ENCODE data around the gene FSD1L. TPM values are rescaled to one million over a fixed set of nuclear protein-coding genes. Genes with fewer than 3 reads are reported as not detected.

FSD1L gene
- total and polyA plus RNA-seq, 2 of the 13 experiments (the other 11 are each of a cell fraction or from before 2014, with no cell fraction given) = 4.1 to 5.1 TPM

DNA sequence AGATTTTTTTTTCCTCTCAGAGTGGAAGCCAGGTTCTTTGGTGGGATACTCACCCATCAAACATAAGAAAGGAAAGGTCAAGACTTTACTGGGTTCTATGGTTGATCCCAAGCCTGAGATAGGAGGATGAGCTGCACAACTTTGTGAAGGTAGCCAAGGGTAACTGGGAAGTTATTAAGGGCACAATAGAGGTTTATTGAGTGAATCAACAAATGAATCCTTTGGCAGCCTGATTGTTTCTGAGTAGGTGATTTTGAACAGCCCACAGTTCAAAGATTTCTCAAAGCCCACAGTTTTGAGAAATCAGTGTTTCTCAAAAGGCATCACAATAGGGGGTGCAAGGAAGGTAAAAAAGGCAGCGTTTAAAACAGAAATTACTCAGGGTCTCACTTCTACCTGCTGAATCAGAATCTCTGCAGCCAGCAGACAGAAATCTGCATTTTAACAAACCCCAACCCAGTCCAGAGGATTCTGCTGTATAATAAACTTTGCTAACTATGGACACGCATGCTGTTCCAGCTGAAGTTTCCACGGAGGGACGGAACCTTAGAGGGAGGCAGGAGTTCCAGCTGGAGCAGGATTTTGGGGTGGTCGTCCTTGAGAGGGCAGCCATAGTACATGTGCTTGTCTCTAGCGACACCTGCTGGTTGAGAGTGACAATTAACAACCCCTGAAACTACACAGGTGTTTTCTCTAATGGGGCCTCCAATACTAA lies 32.7 kb upstream of the FSD1L start (continued):
- TF ChIP-seq, protein P1, sequence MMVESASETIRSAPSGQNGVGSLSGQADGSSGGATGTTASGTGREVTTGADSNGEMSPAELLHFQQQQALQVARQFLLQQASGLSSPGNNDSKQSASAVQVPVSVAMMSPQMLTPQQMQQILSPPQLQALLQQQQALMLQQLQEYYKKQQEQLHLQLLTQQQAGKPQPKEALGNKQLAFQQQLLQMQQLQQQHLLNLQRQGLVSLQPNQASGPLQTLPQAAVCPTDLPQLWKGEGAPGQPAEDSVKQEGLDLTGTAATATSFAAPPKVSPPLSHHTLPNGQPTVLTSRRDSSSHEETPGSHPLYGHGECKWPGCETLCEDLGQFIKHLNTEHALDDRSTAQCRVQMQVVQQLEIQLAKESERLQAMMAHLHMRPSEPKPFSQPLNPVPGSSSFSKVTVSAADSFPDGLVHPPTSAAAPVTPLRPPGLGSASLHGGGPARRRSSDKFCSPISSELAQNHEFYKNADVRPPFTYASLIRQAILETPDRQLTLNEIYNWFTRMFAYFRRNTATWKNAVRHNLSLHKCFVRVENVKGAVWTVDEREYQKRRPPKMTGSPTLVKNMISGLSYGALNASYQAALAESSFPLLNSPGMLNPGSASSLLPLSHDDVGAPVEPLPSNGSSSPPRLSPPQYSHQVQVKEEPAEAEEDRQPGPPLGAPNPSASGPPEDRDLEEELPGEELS (CRISPR knock-in tag; IDR thresholded peaks at IDR 0.05) = 0 out of 2 replicates have a peak, but pooled peaks have one; percentile 19
- TF ChIP-seq STAG1 (CRISPR knock-in tag; IDR thresholded peaks at IDR 0.05) = peak; percentile 98
- TF ChIP-seq, protein P2, sequence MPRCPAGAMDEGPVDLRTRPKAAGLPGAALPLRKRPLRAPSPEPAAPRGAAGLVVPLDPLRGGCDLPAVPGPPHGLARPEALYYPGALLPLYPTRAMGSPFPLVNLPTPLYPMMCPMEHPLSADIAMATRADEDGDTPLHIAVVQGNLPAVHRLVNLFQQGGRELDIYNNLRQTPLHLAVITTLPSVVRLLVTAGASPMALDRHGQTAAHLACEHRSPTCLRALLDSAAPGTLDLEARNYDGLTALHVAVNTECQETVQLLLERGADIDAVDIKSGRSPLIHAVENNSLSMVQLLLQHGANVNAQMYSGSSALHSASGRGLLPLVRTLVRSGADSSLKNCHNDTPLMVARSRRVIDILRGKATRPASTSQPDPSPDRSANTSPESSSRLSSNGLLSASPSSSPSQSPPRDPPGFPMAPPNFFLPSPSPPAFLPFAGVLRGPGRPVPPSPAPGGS (CRISPR knock-in tag; IDR thresholded peaks at IDR 0.05) = no peak
- TF ChIP-seq ZNF800 (CRISPR knock-in tag; IDR thresholded peaks at IDR 0.05) = 0 out of 2 replicates have a peak, but pooled peaks have one; percentile 36
- TF ChIP-seq ERF (CRISPR knock-in tag; IDR thresholded peaks at IDR 0.05) = 0 out of 2 replicates have a peak, but pooled peaks have one; percentile 29
- peak; percentile 25; the same call in 1 of the 2 replicates for TF ChIP-seq MED1 (CRISPR knock-in tag; IDR thresholded peaks at IDR 0.05)
- TF ChIP-seq ZSCAN9 (CRISPR knock-in tag; IDR thresholded peaks at IDR 0.05; ENCODE audit: borderline replicate concordance) = peak; percentile 47; the same call in 1 of the 2 replicates
- TF ChIP-seq ZNF512 (CRISPR knock-in tag; IDR thresholded peaks at IDR 0.05) = no peak
- TF ChIP-seq, protein P3, sequence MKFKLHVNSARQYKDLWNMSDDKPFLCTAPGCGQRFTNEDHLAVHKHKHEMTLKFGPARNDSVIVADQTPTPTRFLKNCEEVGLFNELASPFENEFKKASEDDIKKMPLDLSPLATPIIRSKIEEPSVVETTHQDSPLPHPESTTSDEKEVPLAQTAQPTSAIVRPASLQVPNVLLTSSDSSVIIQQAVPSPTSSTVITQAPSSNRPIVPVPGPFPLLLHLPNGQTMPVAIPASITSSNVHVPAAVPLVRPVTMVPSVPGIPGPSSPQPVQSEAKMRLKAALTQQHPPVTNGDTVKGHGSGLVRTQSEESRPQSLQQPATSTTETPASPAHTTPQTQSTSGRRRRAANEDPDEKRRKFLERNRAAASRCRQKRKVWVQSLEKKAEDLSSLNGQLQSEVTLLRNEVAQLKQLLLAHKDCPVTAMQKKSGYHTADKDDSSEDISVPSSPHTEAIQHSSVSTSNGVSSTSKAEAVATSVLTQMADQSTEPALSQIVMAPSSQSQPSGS (CRISPR knock-in tag; IDR thresholded peaks at IDR 0.05) = 0 out of 2 replicates have a peak, but pooled peaks have one; percentile 14
- TF ChIP-seq, protein P4, sequence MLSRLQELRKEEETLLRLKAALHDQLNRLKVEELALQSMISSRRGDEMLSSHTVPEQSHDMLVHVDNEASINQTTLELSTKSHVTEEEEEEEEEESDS (CRISPR knock-in tag; IDR thresholded peaks at IDR 0.05; ENCODE audit: borderline replicate concordance) = no peak
- TF ChIP-seq ETV5 (CRISPR knock-in tag; IDR thresholded peaks at IDR 0.05; ENCODE audit: borderline replicate concordance) = no peak
- TF ChIP-seq IKZF4 (CRISPR knock-in tag; IDR thresholded peaks at IDR 0.05; ENCODE audit: borderline replicate concordance, low read depth, not compliant biosample characterization) = no peak
- no peak for TF ChIP-seq ZZZ3 (CRISPR knock-in tag; IDR thresholded peaks at IDR 0.05; ENCODE audit: borderline replicate concordance)
- TF ChIP-seq, protein P5, sequence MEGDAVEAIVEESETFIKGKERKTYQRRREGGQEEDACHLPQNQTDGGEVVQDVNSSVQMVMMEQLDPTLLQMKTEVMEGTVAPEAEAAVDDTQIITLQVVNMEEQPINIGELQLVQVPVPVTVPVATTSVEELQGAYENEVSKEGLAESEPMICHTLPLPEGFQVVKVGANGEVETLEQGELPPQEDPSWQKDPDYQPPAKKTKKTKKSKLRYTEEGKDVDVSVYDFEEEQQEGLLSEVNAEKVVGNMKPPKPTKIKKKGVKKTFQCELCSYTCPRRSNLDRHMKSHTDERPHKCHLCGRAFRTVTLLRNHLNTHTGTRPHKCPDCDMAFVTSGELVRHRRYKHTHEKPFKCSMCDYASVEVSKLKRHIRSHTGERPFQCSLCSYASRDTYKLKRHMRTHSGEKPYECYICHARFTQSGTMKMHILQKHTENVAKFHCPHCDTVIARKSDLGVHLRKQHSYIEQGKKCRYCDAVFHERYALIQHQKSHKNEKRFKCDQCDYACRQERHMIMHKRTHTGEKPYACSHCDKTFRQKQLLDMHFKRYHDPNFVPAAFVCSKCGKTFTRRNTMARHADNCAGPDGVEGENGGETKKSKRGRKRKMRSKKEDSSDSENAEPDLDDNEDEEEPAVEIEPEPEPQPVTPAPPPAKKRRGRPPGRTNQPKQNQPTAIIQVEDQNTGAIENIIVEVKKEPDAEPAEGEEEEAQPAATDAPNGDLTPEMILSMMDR (CRISPR knock-in tag; IDR thresholded peaks at IDR 0.05) = peak; percentile 93
- TF ChIP-seq PRMT3 (CRISPR knock-in tag; IDR thresholded peaks at IDR 0.05; ENCODE audit: borderline replicate concordance, low read depth) = no peak
- 0 out of 2 replicates have a peak, but pooled peaks have one; percentile 11 for TF ChIP-seq FOSL2 (CRISPR knock-in tag; IDR thresholded peaks at IDR 0.05)
- TF ChIP-seq ZSCAN22 (CRISPR knock-in tag; IDR thresholded peaks at IDR 0.05) = no peak
- no peak for TF ChIP-seq GABPB1 (CRISPR knock-in tag; IDR thresholded peaks at IDR 0.05)

Data from HepG2 (cell line).